Body of pancreas (tissue), 4 donors: ENCODE data around the gene CASP7.

Experiments used
- POLR2A ChIP-seq, 3 donors: fragments of 450-650 bp; IDR thresholded peaks; one replicate each; pipeline ENCODE4 v1.6.1; 2016; ENCODE audit warnings: antibody characterized with exemption in 3 of 3, mild to moderate bottlenecking in 2 of 3
- TF ChIP-seq, protein P1 (sequence below), 7 experiments: fragments of 450-650 bp in 4 of 7; fragments of 200-600 bp in 3 of 7; sonication (generic) in 3 of 7; IDR thresholded peaks; one replicate each; pipeline ENCODE4 v1.5.1; 2016 to 2019; ENCODE audit warnings: antibody characterized with exemption in 7 of 7

DNA sequence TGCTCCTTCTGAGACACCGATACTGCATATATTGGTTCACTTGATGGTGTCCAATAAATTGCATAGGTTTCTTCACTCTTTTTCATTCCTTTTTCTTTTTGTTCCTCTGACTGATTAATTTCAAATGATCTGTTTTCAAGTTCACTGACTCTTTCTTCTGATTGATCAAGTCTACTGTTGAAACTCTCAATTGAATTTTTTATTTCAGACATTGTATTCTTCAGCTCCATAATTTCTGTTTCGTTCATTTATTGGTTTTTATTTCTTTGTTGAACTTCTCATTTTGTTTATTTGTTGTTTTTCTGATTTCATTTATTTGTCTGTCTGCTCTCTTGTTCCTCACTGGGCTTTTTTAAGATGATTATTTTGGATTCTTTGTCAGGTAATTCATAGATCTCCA lies 13.6 kb downstream of the CASP7 start:
- no peak for TF ChIP-seq POLR2A (IDR thresholded peaks at IDR 0.05)
- TF ChIP-seq, protein P1, sequence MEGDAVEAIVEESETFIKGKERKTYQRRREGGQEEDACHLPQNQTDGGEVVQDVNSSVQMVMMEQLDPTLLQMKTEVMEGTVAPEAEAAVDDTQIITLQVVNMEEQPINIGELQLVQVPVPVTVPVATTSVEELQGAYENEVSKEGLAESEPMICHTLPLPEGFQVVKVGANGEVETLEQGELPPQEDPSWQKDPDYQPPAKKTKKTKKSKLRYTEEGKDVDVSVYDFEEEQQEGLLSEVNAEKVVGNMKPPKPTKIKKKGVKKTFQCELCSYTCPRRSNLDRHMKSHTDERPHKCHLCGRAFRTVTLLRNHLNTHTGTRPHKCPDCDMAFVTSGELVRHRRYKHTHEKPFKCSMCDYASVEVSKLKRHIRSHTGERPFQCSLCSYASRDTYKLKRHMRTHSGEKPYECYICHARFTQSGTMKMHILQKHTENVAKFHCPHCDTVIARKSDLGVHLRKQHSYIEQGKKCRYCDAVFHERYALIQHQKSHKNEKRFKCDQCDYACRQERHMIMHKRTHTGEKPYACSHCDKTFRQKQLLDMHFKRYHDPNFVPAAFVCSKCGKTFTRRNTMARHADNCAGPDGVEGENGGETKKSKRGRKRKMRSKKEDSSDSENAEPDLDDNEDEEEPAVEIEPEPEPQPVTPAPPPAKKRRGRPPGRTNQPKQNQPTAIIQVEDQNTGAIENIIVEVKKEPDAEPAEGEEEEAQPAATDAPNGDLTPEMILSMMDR (IDR thresholded peaks at IDR 0.05) = no peak
